Trophoblast cell (in vitro differentiated cells and primary cell): ENCODE data around the gene SYDE1.

Source experiments
- DNase-seq, 2 donors: peaks; one replicate each; pipeline ENCODE4 v3.0.0-alpha.2; 2016
- H2AFZ ChIP-seq: 2 replicates; pipeline ENCODE4 v1.6.1; 2013; ENCODE audit warnings: low read length, moderate library complexity, mild to moderate bottlenecking; ENCODE audit not compliant: insufficient read depth, poor library complexity
- H2AK5ac ChIP-seq: 2 replicates; pipeline ENCODE4 v1.6.1; 2013; ENCODE audit warnings: mild to moderate bottlenecking, low read length
- H2BK120ac ChIP-seq: 2 replicates; pipeline ENCODE4 v1.6.1; 2013; ENCODE audit warnings: low read length, mild to moderate bottlenecking, moderate library complexity; ENCODE audit not compliant: insufficient read depth, poor library complexity
- H2BK12ac ChIP-seq: 2 replicates; pipeline ENCODE4 v1.6.1; 2013; ENCODE audit warnings: mild to moderate bottlenecking, low read length, moderate library complexity
- H2BK5ac ChIP-seq: 2 replicates; pipeline ENCODE4 v1.6.1; 2013; ENCODE audit warnings: low read length, low read depth, moderate library complexity, mild to moderate bottlenecking; ENCODE audit not compliant: poor library complexity
- H3K14ac ChIP-seq: 2 replicates; pipeline ENCODE4 v1.6.1; 2013; ENCODE audit warnings: mild to moderate bottlenecking, low read length
- H3K18ac ChIP-seq: 2 replicates; pipeline ENCODE4 v1.6.1; 2013; ENCODE audit warnings: mild to moderate bottlenecking, low read length
- H3K23ac ChIP-seq: 2 replicates; pipeline ENCODE4 v1.6.1; 2013; ENCODE audit warnings: low read length
- H3K27ac ChIP-seq: 2 replicates; pipeline ENCODE4 v1.5.1; 2013; ENCODE audit warnings: low read depth, mild to moderate bottlenecking, inconsistent platforms, low read length, moderate library complexity
- H3K27me3 ChIP-seq: 2 replicates; pipeline ENCODE4 v1.6.1; 2013; ENCODE audit warnings: inconsistent platforms, mild to moderate bottlenecking, low read length, moderate library complexity; ENCODE audit not compliant: insufficient read depth
- H3K36me3 ChIP-seq, 2 experiments: 1 replicate in 1 of 2; 2 replicates in 1 of 2; pipeline ENCODE4 v1.6.1; 2013; ENCODE audit warnings: low read length in 2 of 2, mild to moderate bottlenecking in 2 of 2, moderate library complexity in 1 of 2; ENCODE audit not compliant: insufficient read depth in 2 of 2, control insufficient read depth in 1 of 2
- H3K4ac ChIP-seq: 2 replicates; pipeline ENCODE4 v1.6.1; 2013; ENCODE audit warnings: low read depth, mild to moderate bottlenecking, low read length, moderate library complexity
- H3K4me1 ChIP-seq, 2 experiments: 1 replicate in 1 of 2; 2 replicates in 1 of 2; pipeline ENCODE4 v1.6.1; 2013; ENCODE audit warnings: low read length in 2 of 2, mild to moderate bottlenecking in 2 of 2, moderate library complexity in 1 of 2; ENCODE audit not compliant: insufficient read depth in 2 of 2, control insufficient read depth in 1 of 2
- H3K4me2 ChIP-seq: 2 replicates; pipeline ENCODE4 v1.6.1; 2013; ENCODE audit warnings: inconsistent platforms, mild to moderate bottlenecking, low read length, moderate library complexity
- H3K4me3 ChIP-seq: 2 replicates; pipeline ENCODE4 v1.5.1; 2013; ENCODE audit warnings: mild to moderate bottlenecking, low read depth, low read length, inconsistent platforms
- H3K79me1 ChIP-seq: one replicate; pipeline ENCODE4 v1.6.1; 2013; ENCODE audit warnings: low read length
- H3K79me2 ChIP-seq: 2 replicates; pipeline ENCODE4 v1.6.1; 2013; ENCODE audit warnings: low read length, mild to moderate bottlenecking; ENCODE audit not compliant: control insufficient read depth, insufficient read depth, poor library complexity
- H3K9ac ChIP-seq: 2 replicates; pipeline ENCODE4 v1.6.1; 2013; ENCODE audit warnings: mild to moderate bottlenecking, low read length
- H3K9me3 ChIP-seq: 2 replicates; pipeline ENCODE4 v1.6.1; 2013; ENCODE audit warnings: low read depth, mild to moderate bottlenecking, control low read depth, inconsistent platforms, low read length; ENCODE audit not compliant: insufficient read depth
- H4K12ac ChIP-seq: 2 replicates; pipeline ENCODE4 v1.6.1; 2013; ENCODE audit warnings: low read depth, mild to moderate bottlenecking, low read length, moderate library complexity
- H4K8ac ChIP-seq: 2 replicates; pipeline ENCODE4 v1.6.1; 2013; ENCODE audit warnings: low read depth, mild to moderate bottlenecking, low read length, moderate library complexity
- H4K91ac ChIP-seq: one replicate; pipeline ENCODE4 v1.6.1; 2013; ENCODE audit warnings: low read depth, mild to moderate bottlenecking, low read length, moderate library complexity
- WGBS: extraction: QIAGEN DNeasy Blood & Tissue Kit; methylation state at CpG from one replicate; pipeline ENCODE4 v1.1.7; 2013; ENCODE audit warnings: missing lambda C conversion rate; ENCODE audit not compliant: insufficient read length, insufficient coverage; ENCODE audit errors: extremely low coverage; 5-methylcytosine and 5-hydroxymethylcytosine counted together

Gene SYDE1

GRCh38 chr19:15123900-15124299 is 16.7 kb downstream of the SYDE1 start:
- no peak overlapping the region for H3K23ac ChIP-seq
- H3K36me3 ChIP-seq = peaks cover 35 to 36% of the 10 kb centered on the region in 2 experiments
- no peak overlapping the region for H3K4me2 ChIP-seq
- peaks cover 0 to 5% of the 10 kb centered on the region in 2 experiments for H3K4me1 ChIP-seq
- H2BK12ac ChIP-seq = no peak overlapping the region
- H2AK5ac ChIP-seq = no peak overlapping the region
- no peak overlapping the region for H4K91ac ChIP-seq
- no peak for DNase-seq
- no peak overlapping the region for H3K27ac ChIP-seq
- no peak overlapping the region for H4K12ac ChIP-seq
- peaks cover 2% of the 10 kb centered on the region for H3K79me2 ChIP-seq
- H4K8ac ChIP-seq = no peak overlapping the region
- peaks cover 12% of the 10 kb centered on the region for H3K79me1 ChIP-seq
- WGBS = no CpG with 5 or more reads among the region's 5 CpGs
- no peak overlapping the region for H3K9ac ChIP-seq
- H3K27me3 ChIP-seq = no peaks in the 10 kb centered on the region
- no peak overlapping the region for H3K4ac ChIP-seq
- no peak overlapping the region for H2AFZ ChIP-seq
- H3K9me3 ChIP-seq = no peaks in the 10 kb centered on the region
- no peak overlapping the region for H3K4me3 ChIP-seq
- no peak overlapping the region for H3K14ac ChIP-seq
- H2BK5ac ChIP-seq = no peak overlapping the region
- peak overlapping the region; percentile 74 for H3K18ac ChIP-seq
- H2BK120ac ChIP-seq = no peak overlapping the region

GRCh38 chr19:15124572-15125231 is 17.5 kb downstream of the SYDE1 start:
- H4K8ac ChIP-seq = peak overlapping the region; percentile 81
- H3K14ac ChIP-seq = peak overlapping the region; percentile 85
- H3K27ac ChIP-seq = peak overlapping the region; percentile 84
- no peaks in the 10 kb centered on the region for H3K9me3 ChIP-seq
- H3K23ac ChIP-seq = no peak overlapping the region
- peaks cover 2% of the 10 kb centered on the region for H3K79me2 ChIP-seq
- H3K4me3 ChIP-seq = peak overlapping the region; percentile 92
- no peak overlapping the region for H2BK12ac ChIP-seq
- peak overlapping the region; percentile 5 for H3K4ac ChIP-seq
- no peak overlapping the region for H4K12ac ChIP-seq
- no peaks in the 10 kb centered on the region for H3K27me3 ChIP-seq
- peaks cover 12% of the 10 kb centered on the region for H3K79me1 ChIP-seq
- peak overlapping the region; percentile 65 for H3K4me2 ChIP-seq
- H3K9ac ChIP-seq = peak overlapping the region; percentile 38
- H3K36me3 ChIP-seq = peaks cover 27 to 29% of the 10 kb centered on the region in 2 experiments
- DNase-seq = no peak
- peak overlapping the region; percentile 85 for H2AFZ ChIP-seq
- peak overlapping the region; percentile 43 for H3K18ac ChIP-seq
- no peak overlapping the region for H2BK120ac ChIP-seq
- WGBS = no CpG with 5 or more reads among the region's 33 CpGs
- peaks cover 0 to 5% of the 10 kb centered on the region in 2 experiments for H3K4me1 ChIP-seq
- no peak overlapping the region for H2AK5ac ChIP-seq
- H4K91ac ChIP-seq = peak overlapping the region; percentile 91
- peak overlapping the region; percentile 4 for H2BK5ac ChIP-seq

- WGBS = no CpG with 5 or more reads among the region's 61 CpGs
- peak overlapping the region; percentile 65 for H3K4me2 ChIP-seq
- H3K23ac ChIP-seq = no peak overlapping the region
- peaks cover 12% of the 10 kb centered on the region for H3K79me1 ChIP-seq
- H4K91ac ChIP-seq = peak overlapping the region; percentile 91
- peak overlapping the region; percentile 88 for H2BK120ac ChIP-seq
- no peaks in the 10 kb centered on the region for H3K9me3 ChIP-seq
- peak overlapping the region; percentile 43 for H3K18ac ChIP-seq
- no peaks in the 10 kb centered on the region for H3K27me3 ChIP-seq
- no peak overlapping the region for H2AK5ac ChIP-seq
- H3K79me2 ChIP-seq = peaks cover 2% of the 10 kb centered on the region
- H3K27ac ChIP-seq = peak overlapping the region; percentile 84
- H4K8ac ChIP-seq = peak overlapping the region; percentile 81
- H3K4me3 ChIP-seq = peak overlapping the region; percentile 92
- peak overlapping the region; percentile 85 for H2AFZ ChIP-seq
- peaks cover 0 to 10% of the 10 kb centered on the region in 2 experiments for H3K4me1 ChIP-seq
- H3K9ac ChIP-seq = peak overlapping the region; percentile 80
- no peak overlapping the region for H2BK12ac ChIP-seq
- H3K14ac ChIP-seq = peak overlapping the region; percentile 85
- peak overlapping the region; percentile 79 for H2BK5ac ChIP-seq
- peak overlapping the region; percentile 72 for H3K4ac ChIP-seq
- H4K12ac ChIP-seq = peak overlapping the region; percentile 66
- DNase-seq = peak; percentile 97 to 99
- H3K36me3 ChIP-seq = peaks cover 20 to 21% of the 10 kb centered on the region in 2 experiments
Measured at GRCh38 chr19:15125232-15126067, 18.2 kb downstream of the SYDE1 start.

- no peak overlapping the region for H2BK5ac ChIP-seq
- no peak overlapping the region for H4K12ac ChIP-seq
- H2BK12ac ChIP-seq = no peak overlapping the region
- H3K79me1 ChIP-seq = peaks cover 12% of the 10 kb centered on the region
- H3K27ac ChIP-seq = no peak overlapping the region
- H3K79me2 ChIP-seq = peaks cover 2% of the 10 kb centered on the region
- no peak overlapping the region for H3K4me3 ChIP-seq
- peaks cover 15 to 18% of the 10 kb centered on the region in 2 experiments for H3K36me3 ChIP-seq
- H2AFZ ChIP-seq = no peak overlapping the region
- WGBS = no CpG with 5 or more reads among the region's 2 CpGs
- no peak overlapping the region for H3K23ac ChIP-seq
- H4K8ac ChIP-seq = no peak overlapping the region
- no peak overlapping the region for H2BK120ac ChIP-seq
- peak in 1 of 2 donors; percentile 75 for DNase-seq
- no peak overlapping the region for H3K9ac ChIP-seq
- no peak overlapping the region for H2AK5ac ChIP-seq
- H3K14ac ChIP-seq = no peak overlapping the region
- H3K27me3 ChIP-seq = no peaks in the 10 kb centered on the region
- H4K91ac ChIP-seq = no peak overlapping the region
- H3K4me1 ChIP-seq = peaks cover 0 to 10% of the 10 kb centered on the region in 2 experiments
- no peak overlapping the region for H3K4ac ChIP-seq
- H3K4me2 ChIP-seq = no peak overlapping the region
- H3K9me3 ChIP-seq = peaks cover 3% of the 10 kb centered on the region
- H3K18ac ChIP-seq = no peak overlapping the region
Measured at GRCh38 chr19:15126131-15126910, 19.1 kb downstream of the SYDE1 start.
